22Rv1 (cell line): ENCODE results near the gene FAM181A.

ENCODE experiments used
- ZFX ChIP-seq: fragments of 450-650 bp; IDR thresholded peaks from 2 replicates; pipeline ENCODE4 v1.6.1; 2017; ENCODE audit warnings: antibody characterized with exemption, borderline replicate concordance
- TF ChIP-seq, protein P1 (sequence below): fragments of 450-650 bp; IDR thresholded peaks from 2 replicates; pipeline ENCODE4 v1.5.1; 2017; ENCODE audit warnings: mild to moderate bottlenecking

GRCh38 chr14:93939304-93940229 is 12.4 kb downstream of the FAM181A start:
- TF ChIP-seq, protein P1, sequence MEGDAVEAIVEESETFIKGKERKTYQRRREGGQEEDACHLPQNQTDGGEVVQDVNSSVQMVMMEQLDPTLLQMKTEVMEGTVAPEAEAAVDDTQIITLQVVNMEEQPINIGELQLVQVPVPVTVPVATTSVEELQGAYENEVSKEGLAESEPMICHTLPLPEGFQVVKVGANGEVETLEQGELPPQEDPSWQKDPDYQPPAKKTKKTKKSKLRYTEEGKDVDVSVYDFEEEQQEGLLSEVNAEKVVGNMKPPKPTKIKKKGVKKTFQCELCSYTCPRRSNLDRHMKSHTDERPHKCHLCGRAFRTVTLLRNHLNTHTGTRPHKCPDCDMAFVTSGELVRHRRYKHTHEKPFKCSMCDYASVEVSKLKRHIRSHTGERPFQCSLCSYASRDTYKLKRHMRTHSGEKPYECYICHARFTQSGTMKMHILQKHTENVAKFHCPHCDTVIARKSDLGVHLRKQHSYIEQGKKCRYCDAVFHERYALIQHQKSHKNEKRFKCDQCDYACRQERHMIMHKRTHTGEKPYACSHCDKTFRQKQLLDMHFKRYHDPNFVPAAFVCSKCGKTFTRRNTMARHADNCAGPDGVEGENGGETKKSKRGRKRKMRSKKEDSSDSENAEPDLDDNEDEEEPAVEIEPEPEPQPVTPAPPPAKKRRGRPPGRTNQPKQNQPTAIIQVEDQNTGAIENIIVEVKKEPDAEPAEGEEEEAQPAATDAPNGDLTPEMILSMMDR, result peak; percentile 92
- no peak for TF ChIP-seq ZFX
